ENCODE data around the gene DIDO1.

DIDO1 gene

GRCh38 chr20:62837790-62838127, 88.5 kb downstream of the DIDO1 start:
- DNase-seq (ENCODE audit: low read depth): no peak
- H3K4me3 ChIP-seq (ENCODE audit: low read depth, low read length): no peak overlapping the region
- TF ChIP-seq CTCF (IDR thresholded peaks at IDR 0.05; ENCODE audit: control insufficient read depth, extremely low read depth, insufficient read depth): no peak

- no peak for TF ChIP-seq CTCF (IDR thresholded peaks at IDR 0.05; ENCODE audit: control insufficient read depth, extremely low read depth, insufficient read depth)
- no peak overlapping the region for H3K4me3 ChIP-seq (ENCODE audit: low read depth, low read length)
- no peak for DNase-seq (ENCODE audit: low read depth)
These were observed 89.3 kb downstream of the DIDO1 start for GRCh38 chr20:62836967-62837490.

- no peak for DNase-seq (ENCODE audit: low read depth)
- no peak for TF ChIP-seq CTCF (IDR thresholded peaks at IDR 0.05; ENCODE audit: control insufficient read depth, extremely low read depth, insufficient read depth)
- no peak overlapping the region for H3K4me3 ChIP-seq (ENCODE audit: low read depth, low read length)
These were observed 90.1 kb downstream of the DIDO1 start for GRCh38 chr20:62835931-62836861.

- H3K4me3 ChIP-seq (ENCODE audit: low read depth, low read length): no peak overlapping the region
- no peak for TF ChIP-seq CTCF (IDR thresholded peaks at IDR 0.05; ENCODE audit: control insufficient read depth, extremely low read depth, insufficient read depth)
- no peak for DNase-seq (ENCODE audit: low read depth)
These were observed 91.2 kb downstream of the DIDO1 start for GRCh38 chr20:62834967-62835730.

- H3K4me3 ChIP-seq (ENCODE audit: low read depth, low read length): 0 out of 2 replicates have a peak overlapping the region, but pooled peaks have one; percentile 11
- TF ChIP-seq CTCF (IDR thresholded peaks at IDR 0.05; ENCODE audit: control insufficient read depth, extremely low read depth, insufficient read depth): no peak
- DNase-seq (ENCODE audit: low read depth): no peak
These were observed 93.3 kb downstream of the DIDO1 start for GRCh38 chr20:62832951-62833391.

- H3K4me3 ChIP-seq (ENCODE audit: low read depth, low read length): 0 out of 2 replicates have a peak overlapping the region, but pooled peaks have one; percentile 11
- DNase-seq (ENCODE audit: low read depth): peak; percentile 69
These were observed 93.9 kb downstream of the DIDO1 start for GRCh38 chr20:62832212-62832922.

More at GRCh38 chr20:62832212-62832922, 93.9 kb downstream of the DIDO1 start:
- no peak for TF ChIP-seq CTCF (IDR thresholded peaks at IDR 0.05; ENCODE audit: control insufficient read depth, extremely low read depth, insufficient read depth)

Data from LNCaP clone FGC (cell line).